SU-DHL-6 (cell line): ENCODE measurements around the gene AAR2.

Experiments used
- H2AFZ ChIP-seq: fragments of 200-600 bp; sonication (generic); 2 replicates; pipeline ENCODE4 v1.6.1; 2014; ENCODE audit warnings: low read depth, mild to moderate bottlenecking, moderate library complexity, mixed read lengths, antibody characterized with exemption, low read length; ENCODE audit not compliant: severe bottlenecking
- H3F3A ChIP-seq: fragments of 200-600 bp; shearing (Covaris generic); 2 replicates; pipeline ENCODE4 v1.6.0; 2016; ENCODE audit warnings: antibody characterized with exemption, mild to moderate bottlenecking; ENCODE audit not compliant: insufficient read depth
- H3K27ac ChIP-seq: fragments of 200-600 bp; sonication (generic); 2 replicates; pipeline ENCODE4 v1.5.1; 2016; ENCODE audit warnings: low read depth, mild to moderate bottlenecking, low read length, moderate library complexity, mixed read lengths
- H3K27me3 ChIP-seq: fragments of 200-600 bp; sonication (generic), shearing (Covaris generic); 2 replicates; pipeline ENCODE4 v1.6.0; 2014; ENCODE audit warnings: mild to moderate bottlenecking, low read length
- H3K36me3 ChIP-seq: fragments of 200-600 bp; sonication (generic); 2 replicates; pipeline ENCODE4 v1.6.1; 2014; ENCODE audit warnings: mild to moderate bottlenecking, low read length, mixed read lengths
- H3K4me2 ChIP-seq: fragments of 300-600, 200-600 bp; shearing (Covaris generic), sonication (generic); 2 replicates; pipeline ENCODE4 v1.6.0; 2014; ENCODE audit warnings: low read length, low read depth, mild to moderate bottlenecking; ENCODE audit not compliant: poor library complexity, severe bottlenecking
- H3K4me3 ChIP-seq: fragments of 200-600 bp; sonication (generic); 2 replicates; pipeline ENCODE4 v1.5.1; 2014; ENCODE audit warnings: antibody characterized with exemption, low read length, mild to moderate bottlenecking, mixed read lengths; ENCODE audit not compliant: insufficient read depth, poor library complexity, severe bottlenecking
- H3K79me2 ChIP-seq: fragments of 200-600 bp; sonication (generic); 2 replicates; pipeline ENCODE4 v1.6.1; 2014; ENCODE audit warnings: mild to moderate bottlenecking, low read length, moderate library complexity; ENCODE audit not compliant: insufficient read depth
- H3K9ac ChIP-seq: fragments of 200-600 bp; sonication (generic); 2 replicates; pipeline ENCODE4 v1.7.0; 2014; ENCODE audit warnings: mild to moderate bottlenecking, low read length
- H3K9me2 ChIP-seq: fragments of 200-600 bp; sonication (generic); replicated peaks from 2 replicates; pipeline ENCODE4 v1.6.1; 2014; ENCODE audit warnings: low read length; ENCODE audit not compliant: insufficient read depth
- H3K9me3 ChIP-seq: fragments of 200-600 bp; sonication (generic); 2 replicates; pipeline ENCODE4 v1.6.1; 2014; ENCODE audit warnings: low read length, mixed read lengths; ENCODE audit not compliant: insufficient read depth
- H4K20me1 ChIP-seq: fragments of 200-600 bp; sonication (generic); 2 replicates; pipeline ENCODE4 v1.6.1; 2014; ENCODE audit warnings: low read depth, mild to moderate bottlenecking, antibody characterized with exemption, low read length, moderate library complexity, mixed read lengths
- CTCF ChIP-seq: fragments of 200-600 bp; sonication (generic); IDR thresholded peaks from one replicate; pipeline ENCODE4 v1.5.1; 2017; ENCODE audit warnings: antibody characterized with exemption, mild to moderate bottlenecking, low read length, moderate library complexity; ENCODE audit not compliant: insufficient read depth, poor library complexity, severe bottlenecking
- EZH2phosphoT487 ChIP-seq: fragments of 200-600 bp; sonication (generic), shearing (Covaris generic); conservative IDR thresholded peaks from 2 replicates; pipeline ENCODE4 v1.6.1; 2018; ENCODE audit warnings: mild to moderate bottlenecking, antibody characterized with exemption, low read length, moderate library complexity, mixed read lengths

Gene AAR2

GRCh38 chr20:36270744-36271638 is 34.7 kb downstream of the AAR2 start:
- H3K79me2 ChIP-seq = no peaks in the 10 kb centered on the region
- no peaks in the 10 kb centered on the region for H3K27me3 ChIP-seq
- H3K36me3 ChIP-seq = no peaks in the 10 kb centered on the region
- H4K20me1 ChIP-seq = no peaks in the 10 kb centered on the region
- H3K9me3 ChIP-seq = no peaks in the 10 kb centered on the region
- TF ChIP-seq EZH2phosphoT487 = no peak
- TF ChIP-seq CTCF = no peak
- no peaks in the 10 kb centered on the region for H3F3A ChIP-seq
- no peak overlapping the region for H3K27ac ChIP-seq
- H2AFZ ChIP-seq = no peak overlapping the region
- no peak overlapping the region for H3K4me3 ChIP-seq
- H3K9me2 ChIP-seq = no peaks in the 10 kb centered on the region
- no peak overlapping the region for H3K4me2 ChIP-seq
- H3K9ac ChIP-seq = no peak overlapping the region

GRCh38 chr20:36271639-36272546 is 35.6 kb downstream of the AAR2 start:
- H3K27ac ChIP-seq = no peak overlapping the region
- no peaks in the 10 kb centered on the region for H3F3A ChIP-seq
- H3K4me3 ChIP-seq = no peak overlapping the region
- no peak overlapping the region for H2AFZ ChIP-seq
- no peaks in the 10 kb centered on the region for H3K79me2 ChIP-seq
- no peaks in the 10 kb centered on the region for H3K9me2 ChIP-seq
- no peaks in the 10 kb centered on the region for H3K27me3 ChIP-seq
- H4K20me1 ChIP-seq = no peaks in the 10 kb centered on the region
- no peaks in the 10 kb centered on the region for H3K9me3 ChIP-seq
- no peak overlapping the region for H3K9ac ChIP-seq
- TF ChIP-seq EZH2phosphoT487 = no peak
- no peak for TF ChIP-seq CTCF
- H3K36me3 ChIP-seq = no peaks in the 10 kb centered on the region
- H3K4me2 ChIP-seq = no peak overlapping the region

GRCh38 chr20:36272547-36273220 is 36.4 kb downstream of the AAR2 start:
- no peak overlapping the region for H2AFZ ChIP-seq
- H3K9me3 ChIP-seq = no peaks in the 10 kb centered on the region
- no peaks in the 10 kb centered on the region for H4K20me1 ChIP-seq
- no peak overlapping the region for H3K4me3 ChIP-seq
- no peak overlapping the region for H3K27ac ChIP-seq
- no peaks in the 10 kb centered on the region for H3K79me2 ChIP-seq
- no peaks in the 10 kb centered on the region for H3K36me3 ChIP-seq
- H3K9me2 ChIP-seq = no peaks in the 10 kb centered on the region
- no peak overlapping the region for H3K4me2 ChIP-seq
- TF ChIP-seq EZH2phosphoT487 (no peak), CTCF (no peak)
- H3K27me3 ChIP-seq = no peaks in the 10 kb centered on the region
- no peak overlapping the region for H3K9ac ChIP-seq
- H3F3A ChIP-seq = no peaks in the 10 kb centered on the region
